ENCODE results near the gene HAPLN2.

Gene HAPLN2

GRCh38 chr1:156652131-156652991 lies 33.1 kb downstream of the HAPLN2 start:
- no peak for TF ChIP-seq CTCF (IDR thresholded peaks at IDR 0.05; ENCODE audit: insufficient read depth, low read depth, low read length, missing control alignments)
- no peak for DNase-seq (ENCODE audit: low read depth)
- no peak overlapping the region for H3K4me3 ChIP-seq (ENCODE audit: low read depth, low read length)

GRCh38 chr1:156652992-156653355 lies 33.8 kb downstream of the HAPLN2 start:
- no peak for TF ChIP-seq CTCF (IDR thresholded peaks at IDR 0.05; ENCODE audit: insufficient read depth, low read depth, low read length, missing control alignments)

GRCh38 chr1:156654700-156655099 lies 35.5 kb downstream of the HAPLN2 start:
- H3K4me3 ChIP-seq (ENCODE audit: low read depth, low read length), result no peak overlapping the region
- TF ChIP-seq CTCF (IDR thresholded peaks at IDR 0.05; ENCODE audit: insufficient read depth, low read depth, low read length, missing control alignments), result no peak
- DNase-seq (ENCODE audit: low read depth), result no peak

More at GRCh38 chr1:156652992-156653355, 33.8 kb downstream of the HAPLN2 start:
- DNase-seq (ENCODE audit: low read depth), result no peak
- no peak overlapping the region for H3K4me3 ChIP-seq (ENCODE audit: low read depth, low read length)

- H3K4me3 ChIP-seq (ENCODE audit: low read depth, low read length), result no peak overlapping the region
- no peak for DNase-seq (ENCODE audit: low read depth)
- TF ChIP-seq CTCF (IDR thresholded peaks at IDR 0.05; ENCODE audit: insufficient read depth, low read depth, low read length, missing control alignments), result no peak
These were observed 36.1 kb downstream of the HAPLN2 start for GRCh38 chr1:156655151-156655903.

- TF ChIP-seq CTCF (IDR thresholded peaks at IDR 0.05; ENCODE audit: insufficient read depth, low read depth, low read length, missing control alignments), result no peak
- no peak overlapping the region for H3K4me3 ChIP-seq (ENCODE audit: low read depth, low read length)
- no peak for DNase-seq (ENCODE audit: low read depth)
These were observed 36.8 kb downstream of the HAPLN2 start for GRCh38 chr1:156655904-156656516.

GRCh38 chr1:156656806-156657740 lies 37.9 kb downstream of the HAPLN2 start:
- H3K4me3 ChIP-seq (ENCODE audit: low read depth, low read length), result no peak overlapping the region
- TF ChIP-seq CTCF (IDR thresholded peaks at IDR 0.05; ENCODE audit: insufficient read depth, low read depth, low read length, missing control alignments), result peak; percentile 98
- DNase-seq (ENCODE audit: low read depth), result peak; percentile 66
